Cardiac fibroblast (primary cell): Measurements from ENCODE around the gene FAM177A1.
A peak's percentile ranks its signal among the peaks of the same experiment; 100 is the strongest.

Source experiments
- DNase-seq, 2 donors: peaks; one replicate each; pipeline versions ENCODE4 v3.0.0 to v3.0.0-alpha.2; 2010; ENCODE audit warnings: low read depth in 2 of 2
- H3K4me3 ChIP-seq, 2 donors: replicated peaks in 1 of 2; 1 replicate in 1 of 2; 2 replicates in 1 of 2; pipeline ENCODE4 v1.5.1; 2011; ENCODE audit warnings: low read depth in 2 of 2, low read length in 2 of 2, mild to moderate bottlenecking in 2 of 2, moderate library complexity in 1 of 2
- TF ChIP-seq, protein P1 (sequence below): IDR thresholded peaks from one replicate; pipeline ENCODE4 v1.5.1; 2011; ENCODE audit warnings: low read depth, mild to moderate bottlenecking, low read length, inconsistent platforms

Gene FAM177A1, protein sequence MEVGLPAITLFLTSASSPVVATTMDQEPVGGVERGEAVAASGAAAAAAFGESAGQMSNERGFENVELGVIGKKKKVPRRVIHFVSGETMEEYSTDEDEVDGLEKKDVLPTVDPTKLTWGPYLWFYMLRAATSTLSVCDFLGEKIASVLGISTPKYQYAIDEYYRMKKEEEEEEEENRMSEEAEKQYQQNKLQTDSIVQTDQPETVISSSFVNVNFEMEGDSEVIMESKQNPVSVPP

DNA sequence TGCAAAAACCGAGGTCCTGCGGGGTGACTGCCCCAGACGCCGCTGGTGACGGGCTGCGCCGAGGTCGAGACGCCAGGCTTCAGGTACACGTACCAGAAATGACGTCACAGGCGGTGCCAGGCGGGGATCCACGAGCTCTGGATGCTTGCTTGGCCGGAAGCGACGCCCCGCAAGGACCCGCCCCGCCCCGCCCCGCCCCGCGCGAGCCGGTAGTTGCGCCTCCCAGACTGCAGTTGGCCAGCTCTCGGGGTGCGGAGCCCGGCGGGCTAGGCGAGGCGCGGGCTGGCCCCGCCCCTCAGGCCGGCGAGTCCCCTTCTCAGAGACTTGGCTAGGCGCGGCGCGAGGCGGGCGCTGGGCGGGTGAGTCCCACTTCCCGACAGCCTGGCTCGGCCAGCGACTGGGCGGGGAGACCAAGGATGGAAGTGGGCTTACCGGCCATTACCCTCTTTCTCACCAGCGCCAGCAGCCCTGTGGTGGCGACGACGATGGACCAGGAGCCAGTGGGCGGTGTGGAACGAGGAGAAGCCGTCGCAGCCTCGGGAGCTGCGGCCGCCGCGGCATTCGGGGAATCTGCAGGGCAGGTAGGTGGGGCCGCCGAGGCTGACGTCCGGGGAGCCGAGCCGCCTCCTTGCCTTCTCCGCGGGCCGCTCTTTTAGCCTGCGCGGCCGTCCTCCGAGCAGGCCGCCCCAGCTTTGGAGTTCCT is at the start of gene FAM177A1:
Gene FAM177A1, plus strand, starts transcription at position 225 of the 703 bp plus-strand sequence. Its CDS starts 192 bp downstream, at position 417.
- peak within 1 kb of the TSS; percentile 69 to 87 for H3K4me3 ChIP-seq
- peak; percentile 97 to 99 for DNase-seq
- TF ChIP-seq, protein P1, sequence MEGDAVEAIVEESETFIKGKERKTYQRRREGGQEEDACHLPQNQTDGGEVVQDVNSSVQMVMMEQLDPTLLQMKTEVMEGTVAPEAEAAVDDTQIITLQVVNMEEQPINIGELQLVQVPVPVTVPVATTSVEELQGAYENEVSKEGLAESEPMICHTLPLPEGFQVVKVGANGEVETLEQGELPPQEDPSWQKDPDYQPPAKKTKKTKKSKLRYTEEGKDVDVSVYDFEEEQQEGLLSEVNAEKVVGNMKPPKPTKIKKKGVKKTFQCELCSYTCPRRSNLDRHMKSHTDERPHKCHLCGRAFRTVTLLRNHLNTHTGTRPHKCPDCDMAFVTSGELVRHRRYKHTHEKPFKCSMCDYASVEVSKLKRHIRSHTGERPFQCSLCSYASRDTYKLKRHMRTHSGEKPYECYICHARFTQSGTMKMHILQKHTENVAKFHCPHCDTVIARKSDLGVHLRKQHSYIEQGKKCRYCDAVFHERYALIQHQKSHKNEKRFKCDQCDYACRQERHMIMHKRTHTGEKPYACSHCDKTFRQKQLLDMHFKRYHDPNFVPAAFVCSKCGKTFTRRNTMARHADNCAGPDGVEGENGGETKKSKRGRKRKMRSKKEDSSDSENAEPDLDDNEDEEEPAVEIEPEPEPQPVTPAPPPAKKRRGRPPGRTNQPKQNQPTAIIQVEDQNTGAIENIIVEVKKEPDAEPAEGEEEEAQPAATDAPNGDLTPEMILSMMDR, result no peak

DNA sequence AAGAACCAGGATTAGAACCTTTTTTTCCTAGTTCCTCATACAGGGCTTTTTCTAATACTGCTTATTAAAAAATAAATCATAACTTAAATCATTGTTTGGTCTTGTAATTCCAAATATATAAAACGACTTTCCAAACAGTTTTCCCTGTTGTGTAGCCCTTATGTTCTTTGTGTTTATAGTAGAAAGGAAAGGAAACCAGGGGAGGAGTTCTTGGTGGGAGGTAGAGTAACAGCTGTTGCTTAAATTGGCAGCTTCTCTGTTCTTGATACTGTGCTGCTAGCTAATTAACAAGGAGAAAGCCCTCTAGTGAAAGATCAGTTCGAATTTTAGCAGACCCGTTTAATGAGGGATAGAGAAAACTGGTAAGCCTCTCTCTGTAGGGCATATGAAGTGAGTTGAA is 48.3 kb upstream of the FAM177A1 start:
- no peak overlapping the region for H3K4me3 ChIP-seq
- DNase-seq, result peak in 1 of 2 donors; percentile 59
- TF ChIP-seq, protein P1, result no peak

DNA sequence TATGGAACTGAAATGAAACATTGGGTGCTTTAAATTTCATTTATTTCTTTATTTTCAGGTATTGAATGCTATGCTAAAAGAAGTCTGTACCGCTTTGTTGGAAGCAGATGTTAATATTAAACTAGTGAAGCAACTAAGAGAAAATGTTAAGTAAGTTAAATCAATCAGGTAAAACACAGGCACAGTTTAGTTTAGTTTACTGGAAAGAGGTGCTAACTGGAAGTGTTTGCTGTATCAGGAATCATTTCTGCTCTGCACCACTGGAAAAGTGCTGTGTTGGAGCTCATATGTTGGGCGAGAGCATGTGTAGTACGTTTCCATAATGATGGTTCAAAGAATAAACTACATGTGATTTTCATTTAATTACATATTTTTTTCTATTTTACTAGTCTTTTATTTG is 46.6 kb upstream of the FAM177A1 start:
- H3K4me3 ChIP-seq, result no peak overlapping the region
- no peak for DNase-seq
- TF ChIP-seq, protein P1, result no peak

DNA sequence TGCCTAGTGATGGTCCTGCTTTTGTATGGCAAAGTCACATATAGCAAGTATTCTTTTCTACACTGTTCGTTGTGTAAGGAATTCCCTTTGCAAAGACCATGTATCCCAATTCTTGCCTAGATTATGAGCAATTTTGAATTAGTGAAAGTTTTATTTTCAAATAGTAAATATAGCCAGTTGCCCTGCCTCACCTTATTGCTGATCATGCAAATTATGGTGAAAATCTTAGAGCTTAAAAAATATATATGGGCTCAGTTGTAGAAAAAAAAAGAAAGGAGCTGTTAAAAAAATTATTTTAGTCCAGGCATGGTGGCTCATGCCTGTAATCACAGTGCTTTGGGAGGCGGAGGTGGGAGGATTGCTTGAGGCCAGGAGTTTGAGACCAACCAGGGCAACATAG is 44.5 kb upstream of the FAM177A1 start:
- no peak for DNase-seq
- H3K4me3 ChIP-seq, result no peak overlapping the region
- TF ChIP-seq, protein P1, result no peak

DNA sequence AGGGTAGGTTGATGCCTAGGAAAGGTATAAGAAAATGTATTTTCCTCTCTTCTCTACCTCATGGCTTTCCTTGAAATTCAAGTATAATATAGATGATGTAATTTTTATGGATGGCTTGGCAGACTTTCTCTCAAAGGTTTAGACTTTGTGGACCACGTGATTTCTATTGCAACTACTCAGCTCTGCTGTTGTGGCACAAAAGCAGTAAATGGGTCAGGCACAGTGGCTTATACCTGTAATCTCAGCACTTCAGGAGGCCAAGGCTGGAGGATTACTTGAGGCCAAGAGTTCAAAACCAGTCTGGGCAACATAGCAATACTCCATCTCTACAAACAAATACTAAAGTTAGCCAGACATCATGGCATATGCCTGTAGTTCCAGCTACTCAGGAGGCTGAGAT is 41.2 kb upstream of the FAM177A1 start:
- no peak for DNase-seq
- no peak overlapping the region for H3K4me3 ChIP-seq
- TF ChIP-seq, protein P1, result no peak

DNA sequence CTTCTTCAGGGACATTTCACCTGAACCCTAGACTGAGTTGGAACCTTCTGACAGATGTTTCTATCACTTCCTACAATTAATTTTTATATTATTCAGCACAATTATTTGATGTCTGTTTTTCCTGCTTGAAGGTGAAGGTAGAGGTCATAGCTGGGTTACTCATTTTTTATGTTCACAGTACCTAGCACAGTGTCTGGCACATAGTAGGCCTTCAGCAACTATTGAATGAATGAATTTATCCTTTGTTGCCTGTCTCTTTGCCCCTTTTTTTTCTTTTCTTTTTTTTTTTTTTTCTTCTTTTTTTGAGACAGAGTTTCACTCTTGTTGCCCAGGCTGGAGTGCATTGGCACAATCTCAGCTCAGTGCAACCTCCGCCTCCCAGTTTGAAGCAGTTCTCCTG is 29.5 kb upstream of the FAM177A1 start:
- no peak overlapping the region for H3K4me3 ChIP-seq
- TF ChIP-seq, protein P1, result no peak
- DNase-seq, result no peak
